H9 (cell line): ENCODE data around the gene EPN3. TPM values are rescaled to one million over a fixed set of nuclear protein-coding genes. Genes with fewer than 3 reads are reported as not detected.

ENCODE experiments used
- DNase-seq: peaks from one replicate; pipeline ENCODE4 v3.0.0-alpha.2; 2017
- H2AFZ ChIP-seq: one replicate; pipeline ENCODE4 v1.6.1; 2013; ENCODE audit warnings: mild to moderate bottlenecking, low read length, control low read depth, moderate library complexity
- H2AK5ac ChIP-seq: 2 replicates; pipeline ENCODE4 v1.6.1; 2013; ENCODE audit warnings: low read length, control low read depth, mixed read lengths; ENCODE audit not compliant: insufficient read length
- H2BK120ac ChIP-seq: one replicate; pipeline ENCODE4 v1.6.1; 2013; ENCODE audit warnings: low read depth, mild to moderate bottlenecking, low read length, control low read depth, inconsistent platforms; ENCODE audit not compliant: poor library complexity, severe bottlenecking
- H2BK12ac ChIP-seq: 2 replicates; pipeline ENCODE4 v1.6.1; 2013; ENCODE audit warnings: low read length, control low read depth, mixed read lengths, low read depth; ENCODE audit not compliant: insufficient read length
- H2BK15ac ChIP-seq: 2 replicates; pipeline ENCODE4 v1.6.1; 2013; ENCODE audit warnings: low read depth, low read length, control low read depth
- H2BK20ac ChIP-seq: one replicate; pipeline ENCODE4 v1.6.1; 2013; ENCODE audit warnings: low read depth, mild to moderate bottlenecking, low read length, control low read depth, inconsistent platforms; ENCODE audit not compliant: poor library complexity, severe bottlenecking
- H2BK5ac ChIP-seq: 2 replicates; pipeline ENCODE4 v1.6.1; 2013; ENCODE audit warnings: low read length, control low read depth, mixed read lengths; ENCODE audit not compliant: insufficient read length
- H3K14ac ChIP-seq: 2 replicates; pipeline ENCODE4 v1.6.1; 2013; ENCODE audit warnings: low read length, control low read depth; ENCODE audit not compliant: insufficient read depth
- H3K18ac ChIP-seq: 2 replicates; pipeline ENCODE4 v1.6.1; 2013; ENCODE audit warnings: low read depth, mild to moderate bottlenecking, mixed read lengths, low read length, control low read depth; ENCODE audit not compliant: insufficient read length
- H3K23ac ChIP-seq: 2 replicates; pipeline ENCODE4 v1.6.1; 2013; ENCODE audit warnings: low read length, control low read depth, mixed read lengths, low read depth; ENCODE audit not compliant: insufficient read length
- H3K23me2 ChIP-seq: 2 replicates; pipeline ENCODE4 v1.6.1; 2013; ENCODE audit warnings: low read depth, mild to moderate bottlenecking, mixed read lengths, low read length, control low read depth; ENCODE audit not compliant: insufficient read length, poor library complexity, severe bottlenecking
- H3K27ac ChIP-seq: 2 replicates; pipeline ENCODE4 v1.5.1; 2013; ENCODE audit warnings: low read length, control low read depth, mixed read lengths, low read depth; ENCODE audit not compliant: insufficient read length
- H3K27me3 ChIP-seq: 2 replicates; pipeline ENCODE4 v1.6.1; 2013; ENCODE audit warnings: low read length, control low read depth, inconsistent platforms; ENCODE audit not compliant: insufficient read depth
- H3K4ac ChIP-seq: 2 replicates; pipeline ENCODE4 v1.6.1; 2013; ENCODE audit warnings: low read depth, mild to moderate bottlenecking, control low read depth, inconsistent platforms, low read length, moderate library complexity
- H3K4me1 ChIP-seq: 2 replicates; pipeline ENCODE4 v1.6.1; 2013; ENCODE audit warnings: low read length, control low read depth, inconsistent platforms; ENCODE audit not compliant: insufficient read depth
- H3K4me2 ChIP-seq: 2 replicates; pipeline ENCODE4 v1.6.1; 2013; ENCODE audit warnings: low read length, control low read depth, mixed read lengths; ENCODE audit not compliant: insufficient read length, insufficient read depth
- H3K56ac ChIP-seq: 2 replicates; pipeline ENCODE4 v1.6.1; 2013; ENCODE audit warnings: low read depth, mild to moderate bottlenecking, mixed read lengths, low read length, control low read depth; ENCODE audit not compliant: insufficient read length
- H3K79me1 ChIP-seq: 2 replicates; pipeline ENCODE4 v1.6.1; 2013; ENCODE audit warnings: low read depth, mild to moderate bottlenecking, moderate library complexity, low read length, control low read depth, inconsistent platforms; ENCODE audit not compliant: insufficient read depth, poor library complexity, severe bottlenecking
- H3K79me2 ChIP-seq: 2 replicates; pipeline ENCODE4 v1.6.1; 2013; ENCODE audit warnings: low read length, control low read depth, inconsistent platforms; ENCODE audit not compliant: insufficient read depth
- H3K9ac ChIP-seq: 2 replicates; pipeline ENCODE4 v1.6.1; 2013; ENCODE audit warnings: low read length, control low read depth, mixed read lengths; ENCODE audit not compliant: insufficient read length; ENCODE audit errors: extremely low read depth
- H3K9me3 ChIP-seq: one replicate; pipeline ENCODE4 v1.6.1; 2013; ENCODE audit warnings: low read depth, low read length, inconsistent platforms; ENCODE audit not compliant: control insufficient read depth
- H3T11ph ChIP-seq: one replicate; pipeline ENCODE4 v1.6.1; 2013; ENCODE audit warnings: mild to moderate bottlenecking, low read length, control low read depth, inconsistent platforms
- H4K20me1 ChIP-seq: one replicate; pipeline ENCODE4 v1.6.1; 2013; ENCODE audit not compliant: control insufficient read depth, insufficient read length, insufficient read depth
- H4K5ac ChIP-seq: 2 replicates; pipeline ENCODE4 v1.6.1; 2013; ENCODE audit warnings: low read depth, mild to moderate bottlenecking, mixed read lengths, low read length, control low read depth; ENCODE audit not compliant: insufficient read length
- H4K8ac ChIP-seq: replicated peaks from 2 replicates; pipeline ENCODE4 v1.6.1; 2013; ENCODE audit warnings: low read length, control low read depth, mixed read lengths, low read depth; ENCODE audit not compliant: insufficient read length
- H4K91ac ChIP-seq: 2 replicates; pipeline ENCODE4 v1.6.1; 2013; ENCODE audit warnings: low read depth, mild to moderate bottlenecking, moderate library complexity, mixed read lengths, low read length, control low read depth; ENCODE audit not compliant: insufficient read length
- H3K27ac Mint-ChIP-seq, 3 experiments: 2 replicates in 2 of 3; 3 replicates in 1 of 3; pipeline ENCODE4 v1.8.0; 2020 to 2021; ENCODE audit warnings: mixed read lengths in 3 of 3, mild to moderate bottlenecking in 1 of 3, moderate library complexity in 1 of 3
- H3K27me3 Mint-ChIP-seq: 2 replicates; pipeline ENCODE4 v1.8.0; 2021; ENCODE audit warnings: low read depth, mild to moderate bottlenecking, moderate library complexity, mixed read lengths
- H3K36me3 Mint-ChIP-seq, 3 experiments: 2 replicates in 2 of 3; 3 replicates in 1 of 3; pipeline ENCODE4 v1.8.0; 2020 to 2021; ENCODE audit warnings: low read depth in 3 of 3, mixed read lengths in 3 of 3; ENCODE audit not compliant: insufficient read depth in 1 of 3
- H3K4me1 Mint-ChIP-seq, 2 experiments: 2 replicates each; pipeline ENCODE4 v1.8.0; 2020; ENCODE audit warnings: mixed read lengths in 2 of 2
- H3K4me3 Mint-ChIP-seq, 2 experiments: 2 replicates in 1 of 2; 3 replicates in 1 of 2; pipeline ENCODE4 v1.8.0; 2020 to 2021; ENCODE audit warnings: mild to moderate bottlenecking in 2 of 2, mixed read lengths in 2 of 2, moderate library complexity in 1 of 2
- H3K9me3 Mint-ChIP-seq, 2 experiments: 2 replicates in 1 of 2; 3 replicates in 1 of 2; pipeline ENCODE4 v1.8.0; 2020; ENCODE audit warnings: mild to moderate bottlenecking in 2 of 2, mixed read lengths in 2 of 2, moderate library complexity in 1 of 2
- WGBS: extraction: QIAGEN DNeasy Blood & Tissue Kit; methylation state at CpG from one replicate; pipeline ENCODE4 v1.1.7; 2013; ENCODE audit warnings: missing lambda C conversion rate, low lambda C conversion rate, mixed read lengths; ENCODE audit not compliant: insufficient read length; ENCODE audit errors: extremely low coverage; 5-methylcytosine and 5-hydroxymethylcytosine counted together
- total RNA-seq: library from RNA; stranded (reverse); gene quantifications from 2 replicates; pipeline ENCODE4 v1.2.1, GENCODE V29; 2021
- TF ChIP-seq, protein P1 (sequence below): fragments of 200-600 bp; sonication (generic); conservative IDR thresholded peaks from 3 replicates; pipeline ENCODE4 v1.8.0; 2021; ENCODE audit warnings: antibody characterized with exemption, mild to moderate bottlenecking

EPN3 gene
- total RNA-seq, 1 experiment from 2014 or later, result 1.9 TPM

DNA sequence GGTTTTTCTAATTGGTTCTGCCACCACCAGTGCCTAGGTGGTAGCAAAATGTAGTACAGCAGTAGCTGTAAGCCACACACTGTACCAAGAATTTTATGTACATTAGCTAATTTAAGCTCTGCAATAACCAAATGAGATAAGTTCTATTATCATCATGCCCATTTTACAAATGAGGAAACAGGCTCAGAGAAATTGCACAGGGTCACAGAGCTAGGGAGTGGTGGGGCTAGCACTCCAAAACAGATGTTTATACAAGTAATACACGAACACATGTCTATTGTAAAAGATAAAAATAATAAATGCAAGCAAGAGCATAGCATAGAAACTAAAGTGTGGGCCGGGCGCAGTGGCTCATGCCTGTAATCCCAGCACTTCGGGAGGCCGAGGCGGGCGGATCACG, 40.3 kb upstream of the EPN3 start:
- no peak overlapping the region for H3K18ac ChIP-seq
- H2AFZ ChIP-seq, result no peak overlapping the region
- peaks cover 10 to 16% of the 10 kb centered on the region in 2 experiments for H3K4me1 Mint-ChIP-seq
- H3K79me1 ChIP-seq, result no peaks in the 10 kb centered on the region
- no peak overlapping the region for H3K23ac ChIP-seq
- H2AK5ac ChIP-seq, result no peak overlapping the region
- no peak overlapping the region for H2BK5ac ChIP-seq
- no peak overlapping the region for H4K5ac ChIP-seq
- H3T11ph ChIP-seq, result no peak overlapping the region
- no peak overlapping the region for H3K4ac ChIP-seq
- H3K23me2 ChIP-seq, result no peaks in the 10 kb centered on the region
- H3K27ac Mint-ChIP-seq, result no peak overlapping the region; a peak in 1 of 7 replicates
- no peak overlapping the region for H3K27ac ChIP-seq
- no peak overlapping the region for H2BK20ac ChIP-seq
- H2BK15ac ChIP-seq, result no peak overlapping the region
- H3K79me2 ChIP-seq, result no peaks in the 10 kb centered on the region
- no peaks in the 10 kb centered on the region for H4K20me1 ChIP-seq
- no peak overlapping the region for H4K91ac ChIP-seq
- peaks cover 3% of the 10 kb centered on the region; the same call in 1 of the 2 replicates for H3K27me3 Mint-ChIP-seq
- H3K27me3 ChIP-seq, result no peaks in the 10 kb centered on the region
- no CpG with 5 or more reads among the region's 8 CpGs for WGBS
- no peak overlapping the region for H3K4me3 Mint-ChIP-seq
- no peaks in the 10 kb centered on the region for H3K9me3 Mint-ChIP-seq
- no peak overlapping the region for H2BK120ac ChIP-seq
- no peak overlapping the region for H4K8ac ChIP-seq
- no peak overlapping the region for H3K9ac ChIP-seq
- no peaks in the 10 kb centered on the region; a peak in 1 of 7 replicates for H3K36me3 Mint-ChIP-seq
- no peak overlapping the region for H3K56ac ChIP-seq
- no peak overlapping the region for H3K14ac ChIP-seq
- TF ChIP-seq, protein P1, sequence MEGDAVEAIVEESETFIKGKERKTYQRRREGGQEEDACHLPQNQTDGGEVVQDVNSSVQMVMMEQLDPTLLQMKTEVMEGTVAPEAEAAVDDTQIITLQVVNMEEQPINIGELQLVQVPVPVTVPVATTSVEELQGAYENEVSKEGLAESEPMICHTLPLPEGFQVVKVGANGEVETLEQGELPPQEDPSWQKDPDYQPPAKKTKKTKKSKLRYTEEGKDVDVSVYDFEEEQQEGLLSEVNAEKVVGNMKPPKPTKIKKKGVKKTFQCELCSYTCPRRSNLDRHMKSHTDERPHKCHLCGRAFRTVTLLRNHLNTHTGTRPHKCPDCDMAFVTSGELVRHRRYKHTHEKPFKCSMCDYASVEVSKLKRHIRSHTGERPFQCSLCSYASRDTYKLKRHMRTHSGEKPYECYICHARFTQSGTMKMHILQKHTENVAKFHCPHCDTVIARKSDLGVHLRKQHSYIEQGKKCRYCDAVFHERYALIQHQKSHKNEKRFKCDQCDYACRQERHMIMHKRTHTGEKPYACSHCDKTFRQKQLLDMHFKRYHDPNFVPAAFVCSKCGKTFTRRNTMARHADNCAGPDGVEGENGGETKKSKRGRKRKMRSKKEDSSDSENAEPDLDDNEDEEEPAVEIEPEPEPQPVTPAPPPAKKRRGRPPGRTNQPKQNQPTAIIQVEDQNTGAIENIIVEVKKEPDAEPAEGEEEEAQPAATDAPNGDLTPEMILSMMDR, result no peak
- no peak overlapping the region for H2BK12ac ChIP-seq
- DNase-seq, result no peak
- no peaks in the 10 kb centered on the region for H3K4me1 ChIP-seq
- no peaks in the 10 kb centered on the region for H3K9me3 ChIP-seq
- no peak overlapping the region for H3K4me2 ChIP-seq
